ENCODE data around the gene PDHA2.
"Not testable (repeated sequence)": the region's sequence is repeated elsewhere in the genome, so short reads cannot be mapped to it uniquely, and the experiment has no call there.

The PDHA2 gene

DNA sequence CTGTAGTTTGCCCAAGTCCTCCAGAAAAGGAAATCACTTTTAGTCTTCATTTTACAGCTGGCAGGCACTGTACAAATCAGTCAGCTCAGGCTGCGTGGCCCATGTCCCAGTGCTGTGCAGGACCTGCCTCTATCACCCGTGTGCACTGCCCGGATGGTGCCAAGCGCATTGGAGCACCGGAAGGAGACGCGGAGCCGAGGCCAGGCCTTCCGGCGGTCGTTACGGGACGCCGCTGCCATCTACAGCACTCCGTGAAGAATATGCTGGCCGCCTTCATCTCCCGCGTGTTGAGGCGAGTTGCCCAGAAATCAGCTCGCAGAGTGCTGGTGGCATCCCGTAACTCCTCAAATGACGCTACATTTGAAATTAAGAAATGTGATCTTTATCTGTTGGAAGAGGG, at the start of gene PDHA2:
TSS of gene PDHA2 (plus strand) at position 203 of the 400 bp plus-strand sequence. CDS start at position 261, 58 bp downstream.
- no peak for DNase-seq

DNA sequence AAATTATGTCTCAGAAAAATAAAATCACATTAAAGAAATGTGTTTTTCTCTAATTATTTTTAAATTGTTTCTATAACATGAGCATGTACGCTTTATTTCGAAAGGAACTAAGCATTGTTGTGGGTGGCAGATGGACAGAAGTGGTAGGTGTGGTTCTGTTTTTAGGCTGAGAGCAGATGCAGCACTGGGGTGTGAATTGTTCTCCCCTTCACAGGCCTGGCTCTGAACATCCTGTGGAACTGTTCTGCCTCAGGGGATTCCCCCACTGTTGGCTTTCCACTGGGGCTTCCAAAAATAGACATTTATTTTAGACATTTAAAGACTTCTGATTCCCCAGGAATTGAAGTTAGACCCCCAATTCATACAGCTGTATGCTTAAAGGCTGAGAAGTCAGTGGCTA, 41.9 kb upstream of the PDHA2 start:
- no peak for DNase-seq

DNA sequence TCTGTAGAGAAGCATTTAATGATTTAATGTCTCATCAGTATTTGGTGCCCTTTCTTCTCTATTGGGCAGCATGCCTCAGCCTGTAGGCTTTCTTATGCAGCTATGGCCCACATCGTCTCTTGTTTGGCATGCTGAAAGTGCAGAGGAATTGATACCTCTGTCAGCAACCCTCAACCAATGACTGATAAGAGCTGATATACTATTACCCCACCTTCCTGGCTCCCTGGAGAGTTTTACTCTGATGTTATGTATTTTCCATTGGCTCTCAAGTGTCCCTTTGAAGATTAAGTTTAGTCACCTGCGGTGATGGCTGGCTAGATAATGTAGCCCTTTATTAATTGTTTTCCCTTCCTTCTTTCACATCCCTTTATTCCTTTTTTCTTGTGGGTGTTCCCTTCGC, 41.2 kb upstream of the PDHA2 start:
- DNase-seq: no peak

DNA sequence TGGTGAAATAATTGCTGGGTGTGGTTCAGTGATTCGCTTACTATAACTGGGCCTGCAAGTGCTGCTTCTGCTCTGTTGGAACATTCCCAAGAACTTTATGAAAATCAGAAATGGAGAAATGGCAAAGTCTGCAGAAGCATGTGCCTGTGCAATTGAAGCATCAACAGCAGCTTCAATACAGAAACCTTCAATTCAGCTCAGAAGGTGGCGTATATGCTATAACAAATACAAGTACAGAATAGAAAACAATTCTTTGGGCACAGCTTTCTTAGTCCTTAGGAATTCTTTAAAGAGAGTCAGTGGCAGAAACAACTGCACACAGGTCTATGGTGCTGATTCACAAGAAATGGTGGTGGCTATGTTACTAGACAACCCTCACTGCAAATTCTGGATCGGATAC, 18.0 kb upstream of the PDHA2 start:
- no peak for DNase-seq

DNA sequence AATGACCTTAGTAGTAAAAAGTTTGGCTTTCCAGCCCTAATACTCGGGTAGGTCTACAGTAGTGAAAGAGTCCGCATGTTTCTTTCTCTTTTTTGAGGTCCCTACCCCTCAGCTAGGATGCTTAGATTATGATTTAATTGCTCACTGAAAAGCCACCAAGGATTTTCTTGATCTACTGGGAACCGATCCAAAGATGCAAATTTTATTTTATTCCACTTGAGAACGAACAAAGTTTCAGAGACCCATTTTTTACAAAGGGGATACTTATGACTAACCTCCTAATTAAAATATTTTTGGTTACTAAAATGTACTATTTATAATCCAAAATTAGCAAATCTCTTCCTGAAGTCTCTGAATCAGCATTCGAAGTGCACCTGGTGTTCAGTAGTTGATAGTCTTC, 14.3 kb upstream of the PDHA2 start:
- no peak for DNase-seq

DNA sequence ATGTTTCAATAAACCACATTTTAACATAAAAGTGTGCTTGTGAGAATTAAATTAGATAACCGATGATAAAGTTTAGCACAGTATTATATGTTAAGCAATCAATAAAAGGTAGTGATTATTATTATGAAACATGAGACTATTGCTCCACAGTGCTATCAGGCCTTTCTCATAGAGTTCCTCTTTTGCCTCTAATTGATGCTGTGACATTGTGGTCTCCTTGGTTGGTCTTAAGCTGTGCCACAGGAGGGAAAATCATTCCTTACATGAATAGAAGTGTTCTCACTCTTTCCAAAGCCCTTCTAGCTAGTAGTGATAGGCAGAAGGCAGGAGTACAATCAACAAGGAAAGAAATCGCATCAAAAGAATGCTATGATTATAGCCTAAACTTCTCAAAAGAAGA, 9.2 kb upstream of the PDHA2 start:
- DNase-seq: no peak

DNA sequence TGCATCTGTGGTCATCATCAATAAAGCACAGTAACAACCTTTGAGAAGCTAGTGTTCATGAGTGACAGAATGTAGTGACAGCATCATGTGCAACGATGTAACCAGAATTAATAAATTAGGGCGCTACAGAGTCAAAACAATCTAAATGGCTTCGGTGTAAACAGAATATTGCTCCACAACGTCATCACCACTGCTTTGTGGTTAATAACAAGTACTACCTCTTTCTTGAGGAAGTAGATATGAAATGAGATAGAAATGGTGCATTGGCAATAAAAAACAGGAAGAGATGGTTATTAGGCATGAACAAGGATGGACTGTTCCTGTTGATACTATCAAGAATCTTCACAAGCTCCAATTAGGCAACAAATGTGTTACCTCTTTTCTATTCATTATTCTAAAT, 8.7 kb upstream of the PDHA2 start:
- no peak for DNase-seq

DNA sequence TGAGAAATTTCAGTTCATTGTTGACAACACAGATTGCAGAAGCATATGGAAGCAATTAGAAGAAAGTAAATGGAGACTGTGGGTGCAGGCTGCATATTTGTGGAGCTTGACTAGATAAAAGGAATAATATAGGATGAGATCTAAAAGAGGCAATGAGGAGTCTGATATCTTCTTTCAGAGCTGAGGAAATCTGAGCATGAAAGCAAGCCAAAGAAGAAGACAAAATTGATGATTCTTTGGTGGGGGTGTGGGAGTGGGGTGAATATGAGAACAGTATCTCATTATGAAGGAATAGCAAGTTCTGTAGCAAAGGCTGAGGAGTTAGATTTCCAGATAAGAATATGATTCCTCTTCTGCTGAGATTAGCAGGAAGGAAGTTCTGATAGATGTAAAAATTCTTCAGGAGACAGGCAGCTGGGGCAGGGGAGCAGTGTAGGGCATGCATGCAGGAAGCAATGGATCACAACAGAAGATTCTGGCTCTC, 6.1 kb upstream of the PDHA2 start:
- no peak for DNase-seq

DNA sequence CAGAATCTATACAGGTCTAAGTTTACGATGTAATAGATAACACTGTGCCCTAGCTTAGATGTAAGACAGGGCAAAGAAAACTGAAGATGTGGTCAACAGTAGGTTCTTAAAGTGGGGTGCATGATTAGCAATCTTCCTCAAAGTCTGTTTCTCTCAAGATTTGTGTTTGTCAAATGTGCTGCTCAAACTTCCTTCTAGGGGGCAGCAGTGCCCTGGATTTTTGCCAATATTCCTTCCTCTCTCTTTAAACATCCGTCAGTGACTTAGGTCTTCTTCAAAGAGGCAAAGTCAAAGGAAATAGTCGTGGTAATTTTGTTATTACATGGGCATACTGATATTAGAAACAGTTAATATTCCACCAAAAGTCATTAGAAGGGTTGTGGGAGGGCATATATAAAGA, 4.2 kb upstream of the PDHA2 start:
- DNase-seq: no peak

DNA sequence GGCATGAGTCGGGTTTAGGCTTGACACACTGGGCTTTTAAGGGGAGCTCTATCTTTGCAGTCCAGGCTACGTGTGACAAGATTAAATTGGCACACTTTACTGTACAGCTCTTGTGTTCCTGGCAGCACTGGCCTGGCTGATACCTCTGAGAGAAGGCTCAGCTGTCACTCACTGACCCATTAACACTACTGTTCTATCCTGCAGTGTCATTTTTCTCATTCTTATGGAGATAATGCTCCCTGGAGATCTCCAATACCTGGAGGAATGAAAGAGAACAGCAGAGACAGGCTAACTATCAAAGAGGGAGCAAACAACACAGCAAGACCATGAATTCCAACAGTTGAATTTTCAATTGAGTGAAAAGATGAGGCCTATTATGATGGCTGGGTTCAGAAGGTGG, 1.7 kb upstream of the PDHA2 start:
- no peak for DNase-seq

DNA sequence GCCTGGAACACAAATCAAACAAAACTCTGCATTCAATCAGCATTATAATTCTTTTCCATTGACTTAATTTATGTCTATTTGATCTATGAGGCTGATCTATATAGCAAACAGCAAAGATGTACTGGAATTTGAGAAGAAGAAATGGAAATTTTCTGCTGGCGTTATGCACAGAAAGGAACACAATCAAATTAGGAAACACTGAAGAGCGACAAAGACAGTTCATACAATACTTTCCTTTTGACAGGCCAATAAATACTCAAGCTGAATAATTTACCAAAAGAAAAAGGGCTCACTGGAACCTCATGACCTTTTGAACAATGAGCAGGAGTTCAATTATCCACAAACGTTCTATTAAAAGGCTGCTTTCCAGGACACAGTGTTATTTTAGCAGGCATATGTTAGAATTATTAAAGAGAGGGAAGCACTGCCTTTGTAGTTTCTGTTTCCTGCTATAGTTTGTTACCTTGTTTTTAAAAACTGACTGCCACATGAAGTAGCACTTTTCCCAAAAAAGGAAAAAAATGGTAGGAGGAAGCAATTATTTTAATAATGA, 8.1 kb downstream of the PDHA2 start:
- no peak for DNase-seq

DNA sequence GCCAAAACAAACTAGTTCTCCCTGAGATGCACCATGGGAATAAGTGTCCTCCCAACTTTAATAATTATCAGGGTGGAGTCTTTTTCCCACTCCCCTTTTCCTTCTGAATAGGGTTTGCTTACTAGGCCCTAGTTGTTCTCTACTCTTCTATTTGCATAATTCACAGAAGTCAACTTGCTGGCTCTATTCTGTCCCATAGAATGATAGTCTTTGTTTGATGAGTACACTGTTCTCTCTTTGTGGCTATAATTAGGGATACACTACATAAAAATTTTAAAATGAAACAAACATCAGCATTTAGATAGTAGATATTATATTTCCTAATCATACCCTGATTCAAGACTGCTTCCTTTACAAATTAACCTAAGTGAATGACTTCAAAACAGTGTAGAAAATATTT, 10.3 kb downstream of the PDHA2 start:
- DNase-seq: no peak

DNA sequence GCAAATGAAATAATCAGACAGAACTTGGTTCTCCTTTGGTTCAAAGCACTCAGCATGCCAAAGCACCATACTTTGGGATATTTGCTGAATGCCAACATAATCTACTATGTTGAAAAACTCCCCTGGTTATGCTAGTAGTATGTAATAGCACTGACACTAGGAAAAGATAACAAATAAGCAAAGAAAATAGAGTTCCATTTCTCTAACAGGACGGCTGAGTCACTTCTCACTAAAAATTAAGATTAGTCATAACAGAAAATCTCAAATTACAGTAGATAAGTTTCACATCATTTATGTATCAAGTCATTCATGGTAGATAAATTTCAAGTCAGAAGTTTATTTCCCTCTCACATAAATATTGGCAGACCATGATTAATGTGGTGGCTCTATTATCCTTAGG, 17.9 kb downstream of the PDHA2 start:
- no peak for DNase-seq

DNA sequence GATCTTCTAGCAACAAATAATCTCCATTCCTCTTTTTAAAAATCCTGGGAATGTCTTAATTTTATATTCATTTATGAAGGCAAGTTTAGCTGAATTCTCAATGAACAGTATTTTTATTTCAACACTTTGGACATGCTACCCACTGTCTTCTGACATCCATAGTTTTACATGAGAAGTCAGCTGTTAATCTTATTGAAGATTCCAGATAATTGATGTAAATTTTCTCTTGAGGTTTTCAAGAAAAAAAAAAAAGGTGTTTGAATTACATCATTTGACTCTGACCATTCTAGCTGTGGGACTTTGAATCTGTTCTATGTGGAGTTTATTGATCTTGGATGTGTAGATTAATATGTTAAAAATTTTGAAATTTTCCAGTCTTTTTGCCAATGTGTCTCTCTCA, 28.0 kb downstream of the PDHA2 start:
- DNase-seq: no peak

DNA sequence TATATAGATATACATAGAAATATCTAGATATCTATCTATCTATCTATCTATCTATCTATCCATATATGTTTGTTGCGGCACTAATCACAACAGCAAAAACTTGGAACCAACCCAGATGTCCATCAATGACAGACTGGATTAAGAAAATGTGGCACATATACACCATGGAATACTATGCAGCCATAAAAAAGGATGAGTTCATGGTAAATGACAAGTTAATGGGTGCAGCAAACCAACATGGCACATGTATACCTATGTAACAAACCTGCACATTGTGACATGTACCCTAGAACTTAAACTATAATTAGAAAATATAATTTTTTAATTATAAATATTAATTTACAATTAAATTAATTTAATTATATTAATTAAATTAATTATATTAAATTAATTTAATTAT, 29.5 kb downstream of the PDHA2 start:
- not testable (repeated sequence) for DNase-seq

DNA sequence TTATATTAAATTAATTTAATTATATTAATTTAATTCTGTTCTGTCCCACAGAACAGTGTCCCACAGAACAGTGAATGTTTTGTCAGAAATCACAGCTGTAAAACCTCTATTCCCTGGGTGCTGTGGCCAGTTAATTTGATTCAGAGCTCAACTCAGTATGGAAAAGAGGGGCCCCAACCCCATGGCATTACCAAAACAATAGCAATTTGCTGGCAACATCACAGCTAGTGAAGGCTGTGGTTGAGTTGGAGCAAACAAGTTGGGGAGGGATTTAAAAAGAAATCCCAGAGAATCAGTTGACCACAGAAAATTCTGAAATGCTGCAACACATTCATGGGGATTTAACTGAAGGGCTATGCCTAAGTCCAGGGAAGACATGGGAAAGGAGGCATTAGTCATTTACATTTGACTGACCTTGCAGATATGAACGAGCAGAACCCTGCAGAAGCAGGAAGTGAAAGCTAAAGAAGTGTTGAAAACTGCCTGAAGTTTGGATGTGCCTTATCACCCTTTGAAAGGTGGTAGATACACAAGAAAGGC, 30.1 kb downstream of the PDHA2 start:
- no peak for DNase-seq

DNA sequence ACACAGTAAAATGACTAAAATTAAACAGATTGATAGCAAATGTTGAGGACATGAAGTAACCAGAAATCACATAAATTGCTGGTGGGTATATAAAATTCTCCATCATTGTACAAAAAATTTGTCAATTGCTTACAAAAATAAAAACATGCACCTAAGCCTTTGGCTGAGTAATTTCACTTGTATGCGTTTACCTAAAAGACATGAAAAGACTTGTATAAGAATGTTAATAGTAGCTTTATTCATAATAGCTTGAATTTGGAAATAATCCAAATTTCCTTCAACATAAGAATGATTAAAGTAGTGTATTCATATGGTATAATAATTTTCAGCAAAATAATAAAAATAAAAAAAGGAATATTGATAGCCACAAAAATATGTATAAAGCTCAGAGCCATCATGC, 37.7 kb downstream of the PDHA2 start:
- DNase-seq: no peak

DNA sequence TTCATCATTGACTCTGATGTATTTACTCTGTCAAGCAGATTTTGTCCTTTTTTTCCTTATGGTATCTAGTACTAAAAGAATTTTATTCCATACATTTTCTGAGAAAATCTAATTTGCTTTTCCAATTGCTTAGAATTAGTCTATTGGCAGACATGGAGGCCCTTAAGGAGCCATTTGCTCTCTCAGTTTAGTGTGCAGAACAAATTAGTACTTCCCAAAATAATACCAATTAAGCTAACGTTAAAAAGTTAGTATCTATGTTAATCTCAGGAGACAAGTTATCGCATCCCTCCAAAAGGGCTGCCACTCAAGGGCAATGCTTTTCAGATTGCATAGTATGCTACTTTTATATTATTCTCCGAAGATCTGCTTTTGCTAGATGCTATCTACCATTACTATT, 47.7 kb downstream of the PDHA2 start:
- no peak for DNase-seq

DNA sequence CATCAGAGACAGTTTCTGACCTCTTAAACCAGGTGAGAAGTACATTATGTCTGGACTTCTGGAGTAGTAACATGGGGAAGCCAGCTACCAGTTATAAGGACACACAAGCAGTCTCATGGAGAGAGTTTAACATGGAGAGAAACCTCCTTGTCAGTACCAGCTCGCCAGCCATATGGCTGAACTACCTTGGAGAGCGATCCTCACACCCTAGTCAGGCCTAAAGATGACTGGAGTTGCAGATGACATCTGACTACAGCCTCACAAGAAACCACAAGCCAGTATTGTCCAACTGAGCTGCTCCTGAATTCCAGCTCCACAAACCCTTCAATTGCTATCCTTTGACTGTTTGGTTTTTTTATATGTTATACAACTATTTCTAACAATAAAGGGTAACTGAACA, 49.8 kb downstream of the PDHA2 start:
- DNase-seq: no peak

Data from NCI-H1694 (cell line).